Measurements from ENCODE around the gene ADD2.

The ADD2 gene

DNA sequence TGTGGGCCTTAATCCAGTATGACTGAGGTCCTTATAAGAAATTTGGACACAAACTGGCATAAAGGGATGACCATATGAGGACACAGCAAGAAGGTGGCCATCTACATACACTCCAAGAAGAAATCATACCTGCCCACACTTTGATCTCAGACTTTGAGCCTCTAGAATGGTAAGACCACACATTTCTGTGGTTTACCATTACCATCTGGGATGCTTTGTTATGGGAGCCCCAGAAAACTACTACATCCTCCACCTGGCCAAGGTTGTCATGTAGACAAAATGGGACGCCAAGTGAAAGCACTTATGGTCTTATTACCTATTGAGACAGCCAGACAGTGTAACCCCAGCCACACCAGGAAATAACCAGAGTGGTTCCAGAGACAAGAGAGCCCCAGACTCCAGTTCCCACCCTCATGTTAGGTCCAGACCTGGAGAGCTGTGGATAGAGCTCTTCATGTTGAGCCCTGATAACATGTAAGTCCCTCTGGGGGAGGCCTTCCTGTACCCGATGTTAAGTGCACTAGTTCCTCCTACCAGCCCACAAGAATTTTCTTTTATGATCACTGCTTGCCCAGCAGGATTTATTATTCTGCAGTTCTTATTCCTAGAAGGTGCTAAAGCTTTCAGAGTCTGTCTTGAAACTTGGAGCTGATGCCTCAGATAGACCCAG, 4.6 kb upstream of the ADD2 start:
- no peak for TF ChIP-seq ZNF274 (IDR thresholded peaks at IDR 0.05; ENCODE audit: low read depth, low read length)
- H3K4me3 ChIP-seq (ENCODE audit: low read length): no peak overlapping the region

DNA sequence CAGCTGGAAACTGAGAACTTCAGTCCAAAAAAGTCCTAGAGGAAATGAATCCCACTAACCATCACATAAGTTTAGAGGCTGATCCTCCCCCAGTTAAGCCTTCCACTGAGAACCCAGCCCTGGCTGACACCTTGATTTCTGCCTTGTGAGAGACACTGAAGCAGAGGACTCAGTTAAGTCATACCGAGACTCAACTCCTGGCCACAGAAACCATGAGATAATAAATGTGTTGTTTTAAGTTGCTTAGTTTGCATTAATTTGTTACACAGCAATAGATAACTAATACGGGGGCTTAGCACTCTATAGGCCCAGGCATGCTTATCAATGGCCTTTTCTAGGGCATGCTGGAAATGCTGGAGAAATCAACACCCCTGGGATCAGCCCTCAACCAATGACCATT, 3.4 kb upstream of the ADD2 start:
- no peak overlapping the region for H3K4me3 ChIP-seq (ENCODE audit: low read length)
- TF ChIP-seq ZNF274 (IDR thresholded peaks at IDR 0.05; ENCODE audit: low read depth, low read length): no peak

DNA sequence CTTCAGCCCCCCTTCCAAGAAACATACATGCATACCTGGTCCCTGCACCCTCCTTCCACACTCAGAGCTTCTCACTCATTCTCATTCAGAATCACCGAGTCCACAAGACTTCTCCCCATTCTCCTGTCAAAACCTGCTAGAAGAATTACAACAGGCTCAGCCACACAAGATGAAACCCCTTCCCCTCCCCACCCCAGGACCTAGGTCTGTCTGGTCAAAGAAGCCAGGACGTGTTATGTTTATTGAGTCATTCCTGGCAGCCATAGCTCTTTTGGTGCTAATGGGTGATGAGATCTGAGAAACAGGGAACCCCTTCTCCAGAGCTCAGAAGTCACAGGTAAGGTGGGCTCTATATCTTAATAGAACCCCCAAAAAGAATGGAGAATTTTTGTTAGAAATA, 1.4 kb upstream of the ADD2 start:
- TF ChIP-seq ZNF274 (IDR thresholded peaks at IDR 0.05; ENCODE audit: low read depth, low read length): no peak
- H3K4me3 ChIP-seq (ENCODE audit: low read length): no peak overlapping the region

DNA sequence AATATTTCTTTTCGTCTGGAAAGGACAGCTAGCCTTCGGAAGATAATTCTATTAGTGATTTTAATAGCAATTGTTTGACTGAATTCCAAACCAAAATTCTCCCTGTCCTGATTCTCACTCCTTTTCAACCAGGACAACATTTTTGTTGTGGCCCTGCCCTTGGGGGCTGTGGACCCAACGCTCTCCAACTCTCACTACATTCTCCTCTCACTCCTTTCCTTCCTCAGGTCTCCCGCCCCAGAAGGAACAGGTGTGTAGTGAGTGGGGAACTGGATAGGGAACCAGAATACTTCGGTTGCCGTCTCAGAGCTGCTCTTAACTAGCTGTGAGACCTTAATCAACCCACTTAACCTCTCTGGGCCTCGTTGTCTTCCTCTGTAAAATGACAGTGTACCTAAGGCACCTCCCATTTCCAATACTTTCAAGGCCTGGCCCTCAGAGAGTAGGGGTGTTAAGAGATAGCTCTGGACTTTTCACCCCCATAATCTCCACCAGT, 638 bp upstream of the ADD2 start:
- no peak for TF ChIP-seq ZNF274 (IDR thresholded peaks at IDR 0.05; ENCODE audit: low read depth, low read length)
- no peak overlapping the region for H3K4me3 ChIP-seq (ENCODE audit: low read length)

DNA sequence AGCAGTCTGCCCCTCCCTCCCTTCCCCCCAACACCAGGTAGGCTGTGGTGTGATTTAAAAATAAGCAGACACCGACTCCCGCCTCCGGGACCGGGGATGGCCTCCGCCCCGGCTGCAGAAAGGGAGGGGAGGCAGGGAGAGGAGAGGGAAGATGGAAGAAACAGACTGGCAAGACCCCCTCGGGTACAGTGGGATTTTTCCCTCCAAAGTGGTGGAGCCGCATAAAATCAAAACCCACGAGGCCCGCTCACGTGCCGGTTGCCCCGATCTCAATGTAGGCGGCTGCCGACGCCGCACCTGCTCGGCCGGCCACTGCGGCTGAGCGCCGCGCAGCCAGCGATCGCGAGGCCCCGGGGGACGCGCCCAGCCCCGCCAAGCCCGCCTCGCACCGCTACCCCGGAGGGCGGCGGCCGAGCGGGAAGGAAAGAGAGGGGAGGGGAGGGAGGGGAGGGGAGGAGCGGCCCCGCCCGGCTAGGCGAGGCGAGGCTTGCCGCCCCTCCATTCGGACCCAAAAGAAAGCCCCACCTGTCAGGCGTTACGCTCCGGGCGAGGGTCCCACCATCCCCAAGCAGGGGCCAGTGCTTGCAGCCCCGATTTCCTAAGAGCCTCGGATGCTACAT, 811 bp downstream of the ADD2 start:
- H3K4me3 ChIP-seq (ENCODE audit: low read length): peak overlapping the region; percentile 1; the same call in 1 of the 2 replicates
- no peak for TF ChIP-seq ZNF274 (IDR thresholded peaks at IDR 0.05; ENCODE audit: low read depth, low read length)

DNA sequence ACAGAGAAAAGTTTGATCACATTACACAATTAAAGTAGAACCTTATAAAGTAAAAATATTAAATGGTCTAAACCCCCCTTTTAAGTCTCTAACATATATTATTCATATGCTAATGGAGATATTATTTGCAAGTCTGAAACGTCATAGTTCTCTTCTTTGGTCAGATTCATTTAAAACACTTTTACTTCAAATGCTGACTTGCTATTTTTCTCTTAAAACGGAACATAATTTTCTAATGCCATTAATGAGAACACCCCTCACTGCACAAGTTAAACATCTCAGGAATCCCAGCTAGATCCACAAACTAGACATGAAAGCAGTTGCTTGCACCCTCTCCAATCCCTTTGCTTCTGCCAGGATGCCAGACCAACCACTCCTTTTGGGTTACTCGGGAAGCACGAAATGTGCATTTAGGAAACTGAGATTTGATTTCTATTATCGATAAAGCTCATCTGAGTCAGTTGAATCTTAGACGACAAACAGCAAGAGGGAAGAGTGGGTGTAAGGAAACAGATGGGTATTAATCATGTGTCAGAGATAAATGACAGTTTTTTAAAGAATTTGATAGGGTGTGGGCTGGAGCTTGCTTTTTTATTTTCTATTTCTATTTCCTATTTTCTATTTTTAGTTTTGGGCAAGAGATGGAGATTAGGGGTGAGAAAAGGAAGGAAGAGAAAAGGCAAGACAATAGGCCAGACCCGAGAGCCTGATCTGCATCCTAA, 1.5 kb downstream of the ADD2 start:
- no peak overlapping the region; the same call in 1 of the 2 replicates for H3K4me3 ChIP-seq (ENCODE audit: low read length)
- TF ChIP-seq ZNF274 (IDR thresholded peaks at IDR 0.05; ENCODE audit: low read depth, low read length): no peak

DNA sequence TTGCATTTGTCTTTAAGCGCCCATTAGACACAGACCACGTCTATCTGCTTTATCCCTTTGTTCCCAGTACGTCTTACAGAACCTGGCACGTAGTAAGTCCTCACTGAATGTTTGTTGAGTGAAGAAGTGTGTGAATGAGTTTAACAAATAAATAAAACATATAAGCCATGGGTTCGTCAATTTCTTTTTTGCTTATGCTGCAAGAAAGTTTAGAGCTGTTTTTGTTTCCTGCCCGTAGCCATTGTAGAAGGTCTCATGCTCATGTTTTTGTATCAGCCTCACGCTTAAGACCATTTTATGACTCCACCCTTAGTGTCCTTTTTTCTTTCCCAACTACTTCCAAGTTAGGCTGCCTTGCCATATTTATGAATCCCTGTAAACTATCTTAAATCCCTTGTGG, 2.5 kb downstream of the ADD2 start:
- no peak overlapping the region for H3K4me3 ChIP-seq (ENCODE audit: low read length)
- no peak for TF ChIP-seq ZNF274 (IDR thresholded peaks at IDR 0.05; ENCODE audit: low read depth, low read length)

DNA sequence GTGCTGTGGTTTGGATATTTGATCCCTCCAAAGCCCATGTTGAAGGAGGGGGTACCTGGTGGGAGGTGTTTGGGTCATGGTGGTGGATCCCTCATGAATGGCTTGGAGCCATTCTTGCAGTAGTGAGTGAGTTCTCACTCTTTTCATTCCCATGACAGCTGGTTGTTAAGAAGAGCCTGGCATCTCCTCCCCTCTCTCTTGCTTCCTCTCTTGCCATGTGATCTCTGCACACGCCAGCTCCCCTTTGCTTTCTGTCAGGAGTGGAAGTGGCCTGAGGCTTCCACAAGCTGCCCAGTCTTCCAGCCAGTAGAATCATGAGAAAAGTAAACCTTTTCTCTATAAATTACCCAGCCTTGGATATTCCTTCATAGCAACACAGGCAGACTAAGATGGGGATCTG, 8.6 kb downstream of the ADD2 start:
- no peak overlapping the region for H3K4me3 ChIP-seq (ENCODE audit: low read length)
- TF ChIP-seq ZNF274 (IDR thresholded peaks at IDR 0.05; ENCODE audit: low read depth, low read length): no peak

DNA sequence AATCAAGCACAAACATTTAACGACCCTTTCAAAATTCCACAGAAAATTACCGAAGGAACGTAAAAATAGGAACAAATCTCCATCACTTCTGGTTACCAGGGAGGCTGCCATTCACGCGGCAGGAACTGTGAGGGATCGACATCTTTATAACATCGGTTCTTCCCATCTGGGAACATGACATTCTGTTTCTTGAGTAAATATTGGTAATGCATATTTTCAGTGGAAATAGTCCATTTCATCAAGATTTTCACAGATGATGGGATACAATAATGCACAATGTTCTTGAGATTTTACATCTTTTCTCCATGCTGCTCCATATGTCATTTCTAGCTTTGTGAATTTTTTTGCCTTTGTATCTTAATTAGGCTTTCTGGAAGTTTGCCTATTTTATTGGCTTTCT, 10.0 kb downstream of the ADD2 start:
- TF ChIP-seq ZNF274 (IDR thresholded peaks at IDR 0.05; ENCODE audit: low read depth, low read length): no peak
- no peak overlapping the region for H3K4me3 ChIP-seq (ENCODE audit: low read length)

DNA sequence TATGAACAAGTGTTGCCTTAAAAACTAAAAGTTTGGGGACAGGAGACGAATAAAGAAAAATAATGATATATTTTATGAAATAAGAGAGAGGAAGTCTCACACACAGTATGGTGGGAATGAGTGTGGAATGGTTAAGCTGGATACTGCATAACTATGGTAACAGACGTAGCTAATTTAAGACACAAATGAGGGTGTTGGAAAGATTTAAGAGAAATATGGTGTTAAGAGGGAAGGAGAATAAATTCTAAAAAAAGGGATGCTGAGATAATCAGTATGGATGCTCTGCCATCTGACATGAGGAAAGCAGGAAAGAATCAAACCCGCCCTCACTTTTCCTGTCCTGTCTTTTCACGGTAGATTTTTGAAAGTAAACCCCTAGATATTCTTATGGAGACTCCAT, 10.6 kb downstream of the ADD2 start:
- no peak overlapping the region for H3K4me3 ChIP-seq (ENCODE audit: low read length)
- TF ChIP-seq ZNF274 (IDR thresholded peaks at IDR 0.05; ENCODE audit: low read depth, low read length): no peak

DNA sequence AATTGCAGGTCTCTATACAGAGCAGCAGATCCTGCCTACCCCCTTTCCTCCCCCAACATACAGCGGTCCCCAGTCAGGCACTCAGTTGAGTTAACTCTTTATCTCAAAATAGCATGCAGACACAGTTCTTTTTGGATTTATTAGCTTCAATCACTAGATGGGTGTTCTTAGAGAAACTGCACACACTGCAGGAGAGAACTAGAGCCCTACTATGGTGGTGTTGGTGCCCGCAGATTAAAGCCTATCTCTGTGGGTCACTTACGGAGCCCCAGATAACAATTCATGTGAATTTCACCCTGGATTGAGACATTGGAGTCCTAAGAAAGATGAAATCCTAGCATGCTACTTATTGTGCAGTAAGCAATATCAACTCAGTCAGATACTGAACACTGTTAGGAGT, 11.9 kb downstream of the ADD2 start:
- H3K4me3 ChIP-seq (ENCODE audit: low read length): no peak overlapping the region
- TF ChIP-seq ZNF274 (IDR thresholded peaks at IDR 0.05; ENCODE audit: low read depth, low read length): no peak

DNA sequence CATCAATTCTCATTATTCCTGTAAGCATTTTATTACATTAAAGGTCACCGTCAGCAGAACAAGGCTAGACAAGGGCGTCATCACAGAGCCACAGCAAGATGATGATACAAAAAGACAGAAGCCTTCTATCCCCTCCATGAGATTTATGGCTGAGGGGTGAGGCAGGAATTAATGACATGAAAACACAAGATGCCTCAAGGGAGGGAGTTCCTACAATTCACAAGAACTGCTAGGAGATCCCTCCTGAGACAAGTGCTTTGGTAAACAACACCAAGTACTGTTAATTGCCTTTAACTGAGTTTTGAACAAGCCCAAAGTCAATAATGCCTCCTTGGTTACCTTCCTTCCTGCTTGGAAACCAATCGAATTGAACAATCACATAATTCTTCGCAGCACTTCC, 14.1 kb downstream of the ADD2 start:
- no peak for TF ChIP-seq ZNF274 (IDR thresholded peaks at IDR 0.05; ENCODE audit: low read depth, low read length)
- H3K4me3 ChIP-seq (ENCODE audit: low read length): no peak overlapping the region

DNA sequence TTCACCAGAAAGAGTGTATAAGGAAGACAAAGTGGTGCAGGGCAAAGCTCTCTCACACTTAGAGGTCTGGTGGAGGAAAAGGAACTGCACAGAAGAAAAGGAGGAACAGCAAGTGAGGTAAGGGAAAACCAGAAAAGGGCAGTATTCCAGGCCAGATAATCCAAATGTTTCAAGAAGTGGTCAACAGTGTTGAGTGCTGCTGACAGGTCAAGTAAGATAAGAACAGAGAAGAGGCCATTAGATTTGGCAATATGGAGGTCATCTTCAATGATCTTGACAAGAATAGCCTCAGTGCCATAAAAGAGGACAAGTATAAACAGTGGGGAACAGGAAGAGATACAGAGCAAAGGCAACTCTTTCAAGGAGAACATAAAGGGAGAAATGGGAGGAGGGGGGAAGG, 15.0 kb downstream of the ADD2 start:
- no peak for TF ChIP-seq ZNF274 (IDR thresholded peaks at IDR 0.05; ENCODE audit: low read depth, low read length)

DNA sequence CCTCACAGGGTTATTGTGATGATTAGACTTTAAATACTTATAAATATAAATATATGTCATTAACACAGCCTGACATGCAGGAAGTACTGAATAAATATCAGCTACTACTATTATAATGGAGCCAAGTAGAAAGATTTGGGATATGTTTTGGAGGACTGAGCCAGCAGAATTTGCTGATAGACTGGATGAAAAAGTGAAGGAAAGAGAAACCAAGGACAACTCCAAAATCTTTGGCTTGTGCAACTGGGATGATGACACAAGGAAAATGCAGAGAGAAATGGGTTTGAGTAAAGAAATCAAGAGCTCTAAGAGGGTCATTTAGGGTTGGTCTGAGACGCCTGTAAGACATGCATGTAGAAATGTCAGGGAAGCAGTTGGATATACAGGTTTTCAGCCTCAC, 15.6 kb downstream of the ADD2 start:
- TF ChIP-seq ZNF274 (IDR thresholded peaks at IDR 0.05; ENCODE audit: low read depth, low read length): no peak
- H3K4me3 ChIP-seq (ENCODE audit: low read length): no peak overlapping the region

More for the DNA sequence above, 15.0 kb downstream of the ADD2 start:
- H3K4me3 ChIP-seq (ENCODE audit: low read length): no peak overlapping the region

DNA sequence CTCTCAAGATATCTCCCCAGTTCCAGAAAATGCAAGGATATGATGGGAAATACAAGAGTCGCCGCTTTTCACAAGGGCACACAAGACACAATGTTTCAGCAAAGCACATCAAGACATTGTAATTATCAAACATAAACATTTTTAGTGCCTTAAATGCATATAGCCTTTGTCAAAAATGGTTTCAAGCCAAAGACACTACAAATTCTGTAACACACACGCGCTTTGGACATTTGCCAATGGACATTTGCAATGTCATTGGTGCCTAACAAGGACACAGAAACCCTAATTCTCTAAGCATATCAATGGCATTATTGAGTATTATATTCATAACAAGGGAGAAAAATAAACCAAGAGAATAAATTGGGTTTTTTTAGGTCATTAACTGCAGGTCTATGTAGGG, 16.1 kb downstream of the ADD2 start:
- no peak overlapping the region for H3K4me3 ChIP-seq (ENCODE audit: low read length)
- no peak for TF ChIP-seq ZNF274 (IDR thresholded peaks at IDR 0.05; ENCODE audit: low read depth, low read length)
